ENCODE results near the gene INTU. TPM values are rescaled to one million over a fixed set of nuclear protein-coding genes. Genes with fewer than 3 reads are reported as not detected.
"Not testable (repeated sequence)": the region's sequence is repeated elsewhere in the genome, so short reads cannot be mapped to it uniquely, and the experiment has no call there.

Gene INTU
- total and polyA plus RNA-seq, 3 experiments from 2014 or later = 0.13 to 0.38 TPM; not detected in 1

GRCh38 chr4:127629371-127629770 lies 3.4 kb upstream of the INTU start:
- no peak for DNase-seq
- Histone ChIP-seq H3K36me3 (ENCODE audit: insufficient read depth, low read length) (no peaks in the 10 kb centered on the region), H3K4me3 (ENCODE audit: low read length) (no peak overlapping the region), H3K27me3 (ENCODE audit: insufficient read depth, low read length, poor library complexity, severe bottlenecking) (peaks cover 11% of the 10 kb centered on the region), H3K4me1 (ENCODE audit: insufficient read depth, low read length) (no peaks in the 10 kb centered on the region), H3K27ac (ENCODE audit: low read depth, low read length) (no peak overlapping the region), H3K9me3 (ENCODE audit: low read length) (no peaks in the 10 kb centered on the region)
- H3K36me3 Mint-ChIP-seq = no peaks in the 10 kb centered on the region
- no peak overlapping the region for H3K27ac Mint-ChIP-seq
- POLR2A ChIA-PET = no interaction called here
- H3K4me3 Mint-ChIP-seq = no peak overlapping the region
- H3K27me3 Mint-ChIP-seq = peaks cover 23 to 55% of the 10 kb centered on the region in 2 donors
- CTCF ChIA-PET = no interaction called here
- peaks cover 0 to 6% (median 3%) of the 10 kb centered on the region in 5 donors for H3K9me3 Mint-ChIP-seq
- H3K4me1 Mint-ChIP-seq = peaks cover 8 to 16% (median 13%) of the 10 kb centered on the region in 3 donors

- no peaks in the 10 kb centered on the region for H3K36me3 ChIP-seq (ENCODE audit: insufficient read depth, low read length)
- no peaks in the 10 kb centered on the region for H3K9me3 ChIP-seq (ENCODE audit: low read length)
- CTCF ChIA-PET = no interaction called here
- H3K9me3 Mint-ChIP-seq = peaks cover 0 to 6% (median 3%) of the 10 kb centered on the region in 5 donors
- no peak overlapping the region for H3K27ac ChIP-seq (ENCODE audit: low read depth, low read length)
- peaks cover 20 to 55% of the 10 kb centered on the region in 2 donors for H3K27me3 Mint-ChIP-seq
- H3K27me3 ChIP-seq (ENCODE audit: insufficient read depth, low read length, poor library complexity, severe bottlenecking) = peaks cover 11% of the 10 kb centered on the region
- no peak for DNase-seq
- H3K27ac Mint-ChIP-seq = no peak overlapping the region
- H3K4me3 ChIP-seq (ENCODE audit: low read length) = no peak overlapping the region
- no peaks in the 10 kb centered on the region for H3K4me1 ChIP-seq (ENCODE audit: insufficient read depth, low read length)
- H3K4me3 Mint-ChIP-seq = no peak overlapping the region
- no peaks in the 10 kb centered on the region for H3K36me3 Mint-ChIP-seq
- POLR2A ChIA-PET = no interaction called here
- H3K4me1 Mint-ChIP-seq = peaks cover 8 to 16% (median 13%) of the 10 kb centered on the region in 3 donors
Measured at GRCh38 chr4:127630152-127630551, 2.6 kb upstream of the INTU start.

DNA sequence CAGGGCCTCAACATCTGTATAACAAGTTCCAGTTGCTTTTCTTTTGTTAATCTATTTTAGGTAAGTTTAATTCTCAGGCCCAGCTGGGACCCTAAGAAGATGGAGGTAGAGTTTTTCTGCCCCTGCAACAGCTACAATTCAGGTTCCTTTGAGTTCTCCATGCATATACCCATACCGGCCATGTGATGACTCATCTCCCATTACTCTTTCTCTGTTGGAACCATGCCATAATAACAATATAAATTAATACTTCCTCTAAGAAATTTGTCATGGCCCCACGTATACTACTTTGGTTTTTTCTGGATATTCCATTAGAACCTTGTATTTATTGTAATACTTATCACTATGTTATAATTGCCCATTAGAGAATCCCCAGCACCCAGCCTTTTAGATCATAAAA lies 1.3 kb upstream of the INTU start:
- H3K27ac Mint-ChIP-seq = no peak overlapping the region
- ChIA-PET POLR2A (no interaction called here), CTCF (no interaction called here)
- peaks cover 23 to 59% of the 10 kb centered on the region in 2 donors for H3K27me3 Mint-ChIP-seq
- no peak overlapping the region for H3K4me3 Mint-ChIP-seq
- Histone ChIP-seq H3K4me1 (ENCODE audit: insufficient read depth, low read length) (no peaks in the 10 kb centered on the region), H3K4me3 (ENCODE audit: low read length) (no peak overlapping the region), H3K9me3 (ENCODE audit: low read length) (no peaks in the 10 kb centered on the region), H3K36me3 (ENCODE audit: insufficient read depth, low read length) (no peaks in the 10 kb centered on the region), H3K27me3 (ENCODE audit: insufficient read depth, low read length, poor library complexity, severe bottlenecking) (peaks cover 11% of the 10 kb centered on the region), H3K27ac (ENCODE audit: low read depth, low read length) (no peak overlapping the region)
- H3K4me1 Mint-ChIP-seq = peaks cover 8 to 16% (median 13%) of the 10 kb centered on the region in 3 donors
- no peak for DNase-seq
- peaks cover 0 to 6% (median 3%) of the 10 kb centered on the region in 5 donors for H3K9me3 Mint-ChIP-seq
- no peaks in the 10 kb centered on the region for H3K36me3 Mint-ChIP-seq

- ChIA-PET CTCF (no interaction called here), POLR2A (no interaction called here)
- H3K9me3 ChIP-seq (ENCODE audit: low read length) = no peaks in the 10 kb centered on the region
- H3K4me1 ChIP-seq (ENCODE audit: insufficient read depth, low read length) = no peaks in the 10 kb centered on the region
- H3K27ac Mint-ChIP-seq = no peak overlapping the region
- peaks cover 19 to 58% of the 10 kb centered on the region in 2 donors for H3K27me3 Mint-ChIP-seq
- peaks cover 0 to 3% (median 0%) of the 10 kb centered on the region in 3 donors for H3K36me3 Mint-ChIP-seq
- H3K4me3 Mint-ChIP-seq = no peak overlapping the region
- no peak for DNase-seq
- no peak overlapping the region for H3K27ac ChIP-seq (ENCODE audit: low read depth, low read length)
- no peaks in the 10 kb centered on the region for H3K36me3 ChIP-seq (ENCODE audit: insufficient read depth, low read length)
- H3K27me3 ChIP-seq (ENCODE audit: insufficient read depth, low read length, poor library complexity, severe bottlenecking) = peaks cover 8% of the 10 kb centered on the region
- H3K4me1 Mint-ChIP-seq = peaks cover 8 to 16% (median 13%) of the 10 kb centered on the region in 3 donors
- no peak overlapping the region for H3K4me3 ChIP-seq (ENCODE audit: low read length)
- H3K9me3 Mint-ChIP-seq = peaks cover 0 to 6% (median 3%) of the 10 kb centered on the region in 5 donors
Measured at GRCh38 chr4:127634181-127634580, 1.4 kb downstream of the INTU start.

- Histone ChIP-seq H3K9me3 (ENCODE audit: low read length) (no peaks in the 10 kb centered on the region), H3K27me3 (ENCODE audit: insufficient read depth, low read length, poor library complexity, severe bottlenecking) (no peaks in the 10 kb centered on the region), H3K36me3 (ENCODE audit: insufficient read depth, low read length) (no peaks in the 10 kb centered on the region), H3K27ac (ENCODE audit: low read depth, low read length) (no peak overlapping the region), H3K4me3 (ENCODE audit: low read length) (no peak overlapping the region), H3K4me1 (ENCODE audit: insufficient read depth, low read length) (no peaks in the 10 kb centered on the region)
- ChIA-PET POLR2A (no interaction called here), CTCF (no interaction called here)
- H3K27ac Mint-ChIP-seq = no peak overlapping the region
- DNase-seq = no peak
- H3K4me3 Mint-ChIP-seq = no peak overlapping the region
- H3K4me1 Mint-ChIP-seq = no peaks in the 10 kb centered on the region
- H3K36me3 Mint-ChIP-seq = peaks cover 0 to 3% (median 0%) of the 10 kb centered on the region in 3 donors
- H3K27me3 Mint-ChIP-seq = peaks cover 0 to 10% of the 10 kb centered on the region in 2 donors
- peaks cover 0 to 4% (median 0%) of the 10 kb centered on the region in 5 donors for H3K9me3 Mint-ChIP-seq
Measured at GRCh38 chr4:127641524-127641923, 8.8 kb downstream of the INTU start.

GRCh38 chr4:127642169-127642568 lies 9.4 kb downstream of the INTU start:
- Mint-ChIP-seq H3K36me3 (peaks cover 0 to under 1% (median 0%) of the 10 kb centered on the region in 3 donors), H3K9me3 (peaks cover 0 to 4% (median 0%) of the 10 kb centered on the region in 5 donors)
- H3K27me3 ChIP-seq (ENCODE audit: insufficient read depth, low read length, poor library complexity, severe bottlenecking) = no peaks in the 10 kb centered on the region

DNA sequence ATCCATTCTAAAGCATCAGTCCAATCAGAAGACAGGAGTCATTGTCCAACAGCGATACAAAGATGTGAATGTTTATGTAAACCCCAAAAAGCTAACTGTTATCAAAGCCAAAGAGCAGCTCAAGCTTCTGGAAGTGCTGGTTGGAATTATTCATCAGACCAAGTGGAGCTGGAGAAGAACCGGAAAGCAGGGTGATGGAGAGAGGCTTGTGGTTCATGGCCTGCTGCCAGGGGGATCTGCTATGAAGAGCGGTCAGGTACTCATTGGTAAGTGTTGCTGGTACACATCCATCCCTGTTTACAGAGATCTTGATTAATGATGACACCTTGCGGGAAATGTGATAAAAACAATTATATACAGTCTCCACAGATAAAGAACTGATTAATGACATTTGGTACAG lies 11.0 kb downstream of the INTU start:
- H3K36me3 Mint-ChIP-seq = no peaks in the 10 kb centered on the region
- ChIA-PET CTCF (no interaction called here), POLR2A (no interaction called here)
- no peaks in the 10 kb centered on the region for H3K4me1 Mint-ChIP-seq
- Histone ChIP-seq H3K4me3 (ENCODE audit: low read length) (no peak overlapping the region), H3K4me1 (ENCODE audit: insufficient read depth, low read length) (no peaks in the 10 kb centered on the region), H3K27me3 (ENCODE audit: insufficient read depth, low read length, poor library complexity, severe bottlenecking) (no peaks in the 10 kb centered on the region), H3K36me3 (ENCODE audit: insufficient read depth, low read length) (no peaks in the 10 kb centered on the region), H3K27ac (ENCODE audit: low read depth, low read length) (no peak overlapping the region), H3K9me3 (ENCODE audit: low read length) (no peaks in the 10 kb centered on the region)
- H3K27me3 Mint-ChIP-seq = peaks cover 0 to 3% of the 10 kb centered on the region in 2 donors
- H3K4me3 Mint-ChIP-seq = no peak overlapping the region
- H3K9me3 Mint-ChIP-seq = peaks cover 0 to 4% (median 0%) of the 10 kb centered on the region in 5 donors
- DNase-seq = no peak
- H3K27ac Mint-ChIP-seq = no peak overlapping the region

More at GRCh38 chr4:127642169-127642568, 9.4 kb downstream of the INTU start:
- ChIA-PET POLR2A (no interaction called here), CTCF (no interaction called here)
- no peak for DNase-seq
- H3K4me1 Mint-ChIP-seq = no peaks in the 10 kb centered on the region
- Histone ChIP-seq H3K36me3 (ENCODE audit: insufficient read depth, low read length) (no peaks in the 10 kb centered on the region), H3K4me1 (ENCODE audit: insufficient read depth, low read length) (no peaks in the 10 kb centered on the region), H3K4me3 (ENCODE audit: low read length) (no peak overlapping the region), H3K27ac (ENCODE audit: low read depth, low read length) (no peak overlapping the region), H3K9me3 (ENCODE audit: low read length) (no peaks in the 10 kb centered on the region)
- peaks cover 0 to 3% of the 10 kb centered on the region in 2 donors for H3K27me3 Mint-ChIP-seq
- H3K27ac Mint-ChIP-seq = no peak overlapping the region
- H3K4me3 Mint-ChIP-seq = no peak overlapping the region

GRCh38 chr4:127648061-127648460 lies 15.3 kb downstream of the INTU start:
- Histone ChIP-seq H3K36me3 (ENCODE audit: insufficient read depth, low read length) (no peaks in the 10 kb centered on the region), H3K9me3 (ENCODE audit: low read length) (no peaks in the 10 kb centered on the region), H3K27me3 (ENCODE audit: insufficient read depth, low read length, poor library complexity, severe bottlenecking) (no peaks in the 10 kb centered on the region), H3K27ac (ENCODE audit: low read depth, low read length) (no peak overlapping the region), H3K4me3 (ENCODE audit: low read length) (no peak overlapping the region), H3K4me1 (ENCODE audit: insufficient read depth, low read length) (no peaks in the 10 kb centered on the region)
- CTCF ChIA-PET = no interaction called here
- POLR2A ChIA-PET = no interaction called here
- Mint-ChIP-seq H3K27me3 (no peaks in the 10 kb centered on the region), H3K9me3 (peaks cover 0 to 5% (median 2%) of the 10 kb centered on the region in 5 donors), H3K27ac (no peak overlapping the region), H3K4me1 (no peaks in the 10 kb centered on the region), H3K4me3 (no peak overlapping the region), H3K36me3 (no peaks in the 10 kb centered on the region)
- no peak for DNase-seq

- H3K27ac Mint-ChIP-seq; H3K9me3 ChIP-seq (ENCODE audit: low read length); H3K4me1 Mint-ChIP-seq; CTCF ChIA-PET; H3K36me3 ChIP-seq (ENCODE audit: insufficient read depth, low read length); H3K27me3 Mint-ChIP-seq; H3K4me3 ChIP-seq (ENCODE audit: low read length); H3K9me3 Mint-ChIP-seq; H3K27ac ChIP-seq (ENCODE audit: low read depth, low read length); POLR2A ChIA-PET; H3K4me1 ChIP-seq (ENCODE audit: insufficient read depth, low read length); H3K27me3 ChIP-seq (ENCODE audit: insufficient read depth, low read length, poor library complexity, severe bottlenecking); H3K36me3 Mint-ChIP-seq: not testable (repeated sequence)
- peak overlapping the region in 2 of 7 donors; percentile 46 to 57 for H3K4me3 Mint-ChIP-seq
- DNase-seq = peak in 1 of 5 donors; percentile 10
Measured at GRCh38 chr4:127655590-127655989, 22.8 kb downstream of the INTU start.
